HG03442 (cell line): ENCODE results near the gene METAP1D.
"Not testable (repeated sequence)": the region's sequence is repeated elsewhere in the genome, so short reads cannot be mapped to it uniquely, and the experiment has no call there.

Source experiments
- ATAC-seq: cut with Tn5 transposase; IDR thresholded peaks from one replicate; pipeline ENCODE4 v1.9.1; 2021; ENCODE audit warnings: mild to moderate bottlenecking, moderate library complexity; ENCODE audit not compliant: unreplicated experiment

Gene METAP1D

GRCh38 chr2:172047566-172048507, 48.1 kb downstream of the METAP1D start:
- no peak for ATAC-seq

GRCh38 chr2:172048508-172049503, 49.1 kb downstream of the METAP1D start:
- ATAC-seq, result no peak

- ATAC-seq, result no peak
Measured at GRCh38 chr2:172049567-172050120, 49.9 kb downstream of the METAP1D start.

GRCh38 chr2:172050479-172051125, 50.8 kb downstream of the METAP1D start:
- ATAC-seq, result no peak

- no peak for ATAC-seq
Measured at GRCh38 chr2:172052000-172052983, 52.5 kb downstream of the METAP1D start.

GRCh38 chr2:172053486-172053885, 53.7 kb downstream of the METAP1D start:
- no peak for ATAC-seq

GRCh38 chr2:172056293-172056692, 56.5 kb downstream of the METAP1D start:
- ATAC-seq, result no peak

GRCh38 chr2:172058660-172059059, 58.9 kb downstream of the METAP1D start:
- ATAC-seq, result no peak

- not testable (repeated sequence) for ATAC-seq
Measured at GRCh38 chr2:172060118-172060517, 60.4 kb downstream of the METAP1D start.

GRCh38 chr2:172062402-172063004, 62.8 kb downstream of the METAP1D start:
- ATAC-seq, result no peak

GRCh38 chr2:172063446-172063845, 63.7 kb downstream of the METAP1D start:
- no peak for ATAC-seq

GRCh38 chr2:172065111-172065510, 65.4 kb downstream of the METAP1D start:
- no peak for ATAC-seq

- no peak for ATAC-seq
Measured at GRCh38 chr2:172066394-172066886, 66.7 kb downstream of the METAP1D start.

GRCh38 chr2:172067905-172068304, 68.2 kb downstream of the METAP1D start:
- ATAC-seq, result not testable (repeated sequence)

- no peak for ATAC-seq
Measured at GRCh38 chr2:172070936-172071335, 71.2 kb downstream of the METAP1D start.

GRCh38 chr2:172072303-172072702, 72.5 kb downstream of the METAP1D start:
- no peak for ATAC-seq

- ATAC-seq, result no peak
Measured at GRCh38 chr2:172072706-172073105, 73.0 kb downstream of the METAP1D start.

GRCh38 chr2:172073518-172073917, 73.8 kb downstream of the METAP1D start:
- no peak for ATAC-seq

- ATAC-seq, result no peak
Measured at GRCh38 chr2:172074254-172074653, 74.5 kb downstream of the METAP1D start.
